Neural progenitor cell (in vitro differentiated cells): Measurements from ENCODE around the gene ADAM17.

Experiments used
- CTCF ChIP-seq: fragments of 200-600 bp; sonication (generic); IDR thresholded peaks from 2 replicates; pipeline ENCODE4 v1.5.1; 2017; ENCODE audit warnings: antibody characterized with exemption, mild to moderate bottlenecking
- EZH2 ChIP-seq: fragments of 200-600 bp; sonication (generic); IDR thresholded peaks from 2 replicates; pipeline ENCODE4 v1.6.1; 2017; ENCODE audit warnings: antibody characterized with exemption, mild to moderate bottlenecking, moderate library complexity
- EZH2phosphoT487 ChIP-seq: fragments of 200-600 bp; sonication (generic); IDR thresholded peaks from 2 replicates; pipeline ENCODE4 v1.6.1; 2017; ENCODE audit warnings: antibody characterized with exemption

GRCh38 chr2:9601397-9601796, 45.8 kb upstream of the ADAM17 start:
- no peak for TF ChIP-seq EZH2
- no peak for TF ChIP-seq CTCF
- TF ChIP-seq EZH2phosphoT487 = no peak
